ENCODE results near the gene KRT17. TPM values are rescaled to one million over a fixed set of nuclear protein-coding genes. Genes with fewer than 3 reads are reported as not detected.

The KRT17 gene
- total RNA-seq, 1 experiment from 2014 or later: 1.5 TPM

DNA sequence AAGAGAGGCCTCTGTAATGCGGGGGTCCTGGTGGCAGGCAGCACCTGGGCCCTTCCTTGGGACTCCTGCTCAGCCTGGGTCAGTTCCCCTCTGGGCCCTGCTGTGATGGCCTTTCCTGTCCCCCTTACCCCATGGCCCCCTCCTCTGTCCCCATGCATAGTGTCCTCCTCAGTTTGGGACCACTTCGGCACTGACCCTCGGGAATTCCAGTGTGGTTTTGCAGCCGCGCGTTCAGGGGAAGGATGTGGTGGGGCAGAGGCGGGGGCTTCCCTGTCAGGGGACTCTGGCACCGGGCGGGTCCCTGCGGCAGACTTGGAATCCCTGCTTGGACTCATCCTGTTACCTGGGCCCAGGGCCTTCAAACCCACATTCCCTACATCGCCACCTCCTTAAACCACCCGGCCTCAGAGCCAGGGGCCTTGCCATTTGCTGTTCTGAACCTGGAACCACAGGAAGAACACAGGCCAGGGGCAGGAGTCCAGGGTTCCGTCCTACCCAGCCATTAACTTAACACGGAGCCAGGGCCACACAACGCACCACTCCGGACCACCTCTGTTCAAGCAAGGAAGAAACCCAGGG, 32.9 kb upstream of the KRT17 start:
- Histone ChIP-seq H2BK20ac (ENCODE audit: low read depth, low read length, poor library complexity, severe bottlenecking) (no peak overlapping the region), H2AK5ac (ENCODE audit: insufficient read length, low read length) (no peak overlapping the region), H3K4me1 (ENCODE audit: insufficient read depth, low read length) (no peaks in the 10 kb centered on the region), H2BK120ac (ENCODE audit: low read depth, low read length, poor library complexity, severe bottlenecking) (no peak overlapping the region), H2AFZ (ENCODE audit: low read length) (no peak overlapping the region), H2BK5ac (ENCODE audit: insufficient read length, low read length) (no peak overlapping the region), H2BK15ac (ENCODE audit: low read depth, low read length) (no peak overlapping the region), H3K14ac (ENCODE audit: insufficient read depth, low read length) (no peak overlapping the region), H3K23me2 (ENCODE audit: insufficient read length, low read depth, low read length, poor library complexity, severe bottlenecking) (no peaks in the 10 kb centered on the region), H3T11ph (ENCODE audit: low read length) (no peak overlapping the region), H3K18ac (ENCODE audit: insufficient read length, low read depth, low read length) (no peak overlapping the region), H3K56ac (ENCODE audit: insufficient read length, low read depth, low read length) (no peak overlapping the region), H3K4ac (ENCODE audit: low read depth, low read length) (no peak overlapping the region), H3K27me3 (ENCODE audit: insufficient read depth, low read length) (no peaks in the 10 kb centered on the region), H4K5ac (ENCODE audit: insufficient read length, low read depth, low read length) (no peak overlapping the region), H3K79me2 (ENCODE audit: insufficient read depth, low read length) (no peaks in the 10 kb centered on the region), H2BK12ac (ENCODE audit: insufficient read length, low read depth, low read length) (no peak overlapping the region), H3K9ac (ENCODE audit: extremely low read depth, insufficient read length, low read length) (no peak overlapping the region), H3K27ac (ENCODE audit: insufficient read length, low read depth, low read length) (no peak overlapping the region), H3K23ac (ENCODE audit: insufficient read length, low read depth, low read length) (no peak overlapping the region), H4K91ac (ENCODE audit: insufficient read length, low read depth, low read length) (no peak overlapping the region), H4K8ac (replicated peaks; ENCODE audit: insufficient read length, low read depth, low read length) (no peak overlapping the region), H3K79me1 (ENCODE audit: insufficient read depth, low read depth, low read length, poor library complexity, severe bottlenecking) (no peaks in the 10 kb centered on the region), H3K4me2 (ENCODE audit: insufficient read depth, insufficient read length, low read length) (no peak overlapping the region), H3K9me3 (ENCODE audit: control insufficient read depth, low read depth, low read length) (no peaks in the 10 kb centered on the region), H4K20me1 (ENCODE audit: control insufficient read depth, insufficient read depth, insufficient read length) (no peaks in the 10 kb centered on the region)
- Mint-ChIP-seq H3K4me3 (no peak overlapping the region), H3K27me3 (ENCODE audit: low read depth) (no peaks in the 10 kb centered on the region; the same call in none of the 2 replicates), H3K9me3 (no peaks in the 10 kb centered on the region), H3K4me1 (peaks cover 9 to 18% of the 10 kb centered on the region in 2 experiments), H3K36me3 (ENCODE audit: insufficient read depth in 1 of 3, low read depth in 3 of 3) (no peaks in the 10 kb centered on the region), H3K27ac (peak overlapping the region in 1 of 3 experiments; percentile 62; a peak in 1 of 7 replicates)
- no CpG with 5 or more reads among the region's 16 CpGs for WGBS (ENCODE audit: extremely low coverage, insufficient read length, low lambda C conversion rate)
- no peak for DNase-seq
- TF ChIP-seq CTCF (conservative IDR thresholded peaks at IDR 0.05): no peak
